T-helper 2 cell treated with Interferon-gamma antibody and Interleukin-4, amounts not matched to agents 100 ng/mL and 5 ng/mL, for 36 hours (primary cell): Measurements from ENCODE around the gene UTY. TPM values are rescaled to one million over a fixed set of nuclear protein-coding genes. Genes with fewer than 3 reads are reported as not detected.

ENCODE experiments used
- intact Hi-C: fragments of 100-400 bp; cut with micrococcal nuclease; formaldehyde crosslinking; loops from one replicate; pipeline ENCODE4 v1.15.1; 2023
- total RNA-seq: library from RNA; stranded (reverse); gene quantifications from 2 replicates; pipeline ENCODE4 v1.2.3, GENCODE V29; 2022

Gene UTY
- total RNA-seq, 1 donor from 2014 or later: 28.5 TPM

DNA sequence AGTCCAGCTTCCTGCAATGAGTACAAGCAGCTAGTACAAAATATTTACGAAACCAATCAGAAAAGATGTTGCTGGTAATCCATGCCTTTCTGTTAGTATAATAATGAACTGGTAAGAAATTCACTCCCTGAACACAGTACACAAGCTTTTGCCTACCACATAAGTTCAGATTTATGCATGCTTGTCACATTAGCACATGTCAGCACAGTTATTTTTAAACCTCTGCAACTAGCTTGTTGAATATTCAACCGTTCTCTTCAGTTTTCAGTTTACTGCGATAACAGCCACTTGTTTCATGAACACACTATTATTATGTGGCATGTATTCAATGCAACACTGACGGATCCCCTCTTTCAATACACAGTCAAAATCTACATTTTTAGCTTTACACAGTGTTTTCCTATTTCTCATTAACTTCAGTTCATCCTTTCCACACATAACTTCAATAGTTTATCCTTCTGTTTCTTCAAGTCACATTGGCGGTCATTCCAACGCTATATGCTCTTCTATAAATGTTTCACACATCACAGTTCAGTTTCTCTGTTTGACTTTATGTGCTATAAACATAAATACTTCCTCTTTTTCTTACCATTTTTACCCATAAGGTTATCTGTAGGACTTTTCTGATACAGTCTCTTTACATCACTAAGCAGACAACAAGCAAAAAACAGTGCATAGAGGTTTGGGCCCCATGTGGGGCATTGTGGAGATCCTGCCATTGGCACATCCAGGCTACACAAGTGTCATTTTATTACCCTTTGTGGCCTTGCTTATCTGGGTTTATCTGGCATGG lies 62.8 kb downstream of the UTY start:
- intact Hi-C loops: no loop called here

DNA sequence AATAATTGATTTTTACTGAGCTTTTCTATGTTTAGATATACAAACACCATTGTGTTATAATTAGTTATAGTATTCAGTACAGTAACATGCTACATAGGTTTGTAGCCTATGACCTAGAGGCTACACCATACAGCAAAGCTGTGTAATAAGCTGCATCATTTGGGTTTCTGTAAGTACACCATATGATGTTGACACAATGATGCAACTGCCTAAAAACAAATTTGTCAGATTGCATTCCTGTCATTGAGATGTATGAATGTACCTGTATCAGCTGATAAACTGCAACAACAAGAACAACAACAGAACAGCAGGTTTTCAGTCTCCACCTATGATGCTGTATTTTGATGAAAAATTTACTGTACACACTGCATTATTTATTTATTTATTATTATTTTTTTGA lies 64.3 kb downstream of the UTY start:
- intact Hi-C loops: no loop called here

DNA sequence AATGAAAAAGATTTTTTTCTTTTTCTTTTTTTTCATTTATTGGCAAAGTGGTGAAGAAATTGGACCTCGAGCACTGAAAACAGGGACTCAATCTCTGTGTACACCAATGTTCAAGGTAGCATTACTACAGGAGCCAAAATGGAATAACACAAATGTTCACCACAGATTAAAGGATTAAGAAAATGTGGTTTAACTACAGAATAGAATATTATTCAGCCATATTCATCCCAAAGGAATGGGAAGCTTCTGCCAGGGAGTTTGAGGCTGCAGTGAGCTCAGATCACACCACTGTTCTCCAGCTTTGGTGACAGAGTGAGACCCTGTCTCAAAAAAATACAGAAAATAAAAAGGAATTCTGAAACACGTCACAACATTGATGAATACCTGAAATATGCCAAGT lies 81.0 kb downstream of the UTY start:
- intact Hi-C loops: no loop called here

DNA sequence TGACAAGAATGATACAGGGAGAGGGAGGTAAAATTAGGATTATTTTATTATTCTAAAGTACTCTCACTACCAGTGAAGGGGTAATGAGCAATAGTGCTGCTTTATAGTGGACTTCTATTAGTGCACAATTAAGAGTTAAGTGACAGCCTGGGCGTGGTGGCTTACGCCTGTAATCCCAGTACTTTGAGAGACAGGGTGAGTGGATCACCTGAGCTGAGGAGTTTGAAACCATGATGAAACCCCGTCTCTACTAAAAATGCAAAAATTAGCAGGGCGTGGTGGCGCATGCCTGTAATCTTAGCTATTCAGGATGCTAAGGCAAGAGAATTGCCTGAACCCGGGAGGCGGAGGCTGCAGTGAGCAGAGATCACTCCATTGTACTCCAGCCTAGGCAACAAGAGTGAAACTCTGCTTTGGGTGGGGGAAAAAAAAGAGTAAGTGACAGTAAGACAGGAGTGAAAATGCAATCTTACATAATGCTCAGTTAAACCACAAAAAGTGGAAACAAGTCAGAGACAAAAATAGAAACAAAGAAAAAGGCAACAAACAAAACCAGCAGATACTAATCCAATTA lies 98.6 kb downstream of the UTY start:
- intact Hi-C loops: no loop called here

DNA sequence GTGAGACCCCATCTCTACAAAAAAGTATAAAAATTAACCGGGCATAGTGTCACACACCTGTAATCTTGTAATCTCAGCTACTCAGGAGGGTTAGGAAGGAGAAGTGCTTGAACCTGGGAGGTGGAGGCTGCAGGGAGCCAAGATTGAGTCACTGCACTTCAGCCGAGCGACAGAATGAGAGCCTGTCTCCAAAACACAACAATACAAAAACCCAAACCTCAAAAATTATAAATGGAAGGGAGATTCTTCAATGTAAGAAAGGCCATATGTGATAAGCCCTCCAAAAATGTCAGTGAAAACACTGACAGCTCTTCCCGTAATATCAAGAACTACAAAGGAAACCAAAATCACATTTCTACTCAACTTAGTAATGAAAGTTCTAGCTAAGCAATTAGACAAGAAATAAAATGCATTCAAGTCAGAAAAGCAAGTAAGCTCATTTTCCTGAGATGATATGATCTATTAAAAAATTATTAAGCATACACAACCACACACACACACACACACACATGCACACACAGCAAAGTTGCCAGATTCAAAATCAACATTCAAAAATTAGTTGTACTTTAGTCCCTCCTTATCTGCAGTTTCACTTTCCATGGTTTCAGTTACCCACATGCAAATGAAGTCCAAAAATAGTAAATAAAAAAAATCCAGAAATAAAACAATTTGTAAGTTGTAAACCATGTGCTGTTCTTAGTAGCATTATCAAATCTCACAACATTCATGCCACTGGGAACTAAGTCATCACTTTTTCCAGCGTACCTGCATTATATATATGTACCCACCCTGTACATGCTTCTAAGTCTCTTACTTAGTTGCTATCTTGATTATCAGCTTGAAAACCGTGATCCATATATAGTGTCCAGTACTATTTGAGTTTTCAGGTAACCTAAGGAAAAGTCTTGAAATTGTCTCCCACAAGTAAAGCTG lies 108.7 kb downstream of the UTY start:
- intact Hi-C loops: no loop called here

DNA sequence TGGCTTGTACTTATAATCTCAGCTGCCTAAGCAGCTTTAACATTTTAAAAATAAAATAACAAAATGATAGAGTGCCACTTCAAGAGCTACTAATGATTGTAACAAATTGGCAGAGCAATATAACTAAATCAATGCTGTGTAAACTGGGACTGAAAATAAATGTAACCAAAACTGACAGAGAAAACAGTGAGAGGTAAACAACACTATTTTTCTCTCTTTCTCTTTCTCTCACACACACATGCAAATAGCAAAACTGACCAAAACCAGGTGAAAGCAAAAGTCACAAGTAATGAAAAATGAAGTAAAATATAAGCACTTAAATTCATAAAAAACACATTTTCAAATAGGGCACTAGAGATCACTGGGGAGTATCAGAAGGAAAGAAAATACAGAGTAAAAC lies 109.6 kb downstream of the UTY start:
- intact Hi-C loops: no loop called here

DNA sequence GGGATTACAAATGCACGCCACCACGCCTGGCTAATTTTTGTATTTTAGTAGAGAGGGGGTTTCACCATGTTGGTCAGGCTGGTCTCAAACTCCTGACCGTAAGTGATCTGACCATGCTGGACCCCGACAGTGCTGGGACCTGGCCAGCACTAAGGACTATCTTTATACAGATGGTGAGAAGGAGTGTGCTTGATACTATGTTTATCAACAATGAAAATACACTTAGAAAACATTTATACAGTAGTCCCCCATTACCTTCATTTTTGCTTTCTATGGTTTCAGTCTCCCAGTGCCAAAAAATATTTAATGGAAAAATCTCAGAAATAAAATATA lies 111.4 kb downstream of the UTY start:
- intact Hi-C loops: no loop called here

DNA sequence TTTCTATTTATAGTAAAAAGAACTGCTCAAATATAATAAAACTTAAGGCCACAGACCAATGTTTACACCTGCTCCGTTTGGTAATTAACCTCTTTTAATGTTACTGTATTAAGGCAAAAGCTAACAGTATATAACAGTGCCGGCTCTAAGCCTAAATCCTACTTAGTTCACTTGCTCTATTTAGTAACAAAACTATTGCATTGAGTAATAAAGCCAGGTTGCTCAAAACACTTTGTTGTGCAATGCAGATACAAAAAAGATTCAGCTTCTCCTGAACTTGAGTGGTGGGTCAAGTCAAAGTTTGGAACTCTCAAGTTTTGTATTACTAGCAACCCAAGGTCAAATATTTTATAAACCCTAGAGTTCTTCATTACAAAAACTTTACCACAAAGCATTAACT lies 116.2 kb downstream of the UTY start:
- intact Hi-C loops: no loop called here

DNA sequence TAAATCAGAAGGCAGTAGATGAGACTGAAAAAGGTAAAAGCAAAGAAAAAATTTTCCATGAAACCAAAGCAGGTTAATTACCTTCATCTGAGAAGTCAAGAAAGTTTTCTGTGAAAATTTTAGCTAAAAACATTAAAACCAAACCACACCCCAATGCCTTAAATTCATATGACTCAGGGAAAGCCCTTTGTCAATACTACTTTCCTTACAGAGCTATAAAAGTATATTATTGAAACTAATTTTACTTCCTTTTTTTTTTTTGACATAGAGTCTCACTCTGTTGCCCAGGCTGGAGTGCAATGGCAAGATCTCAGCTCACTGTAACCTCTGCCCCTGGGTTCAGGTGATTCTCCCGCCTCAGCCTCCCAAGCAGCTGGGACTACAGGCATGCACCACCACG lies 117.2 kb downstream of the UTY start:
- intact Hi-C loops: no loop called here

DNA sequence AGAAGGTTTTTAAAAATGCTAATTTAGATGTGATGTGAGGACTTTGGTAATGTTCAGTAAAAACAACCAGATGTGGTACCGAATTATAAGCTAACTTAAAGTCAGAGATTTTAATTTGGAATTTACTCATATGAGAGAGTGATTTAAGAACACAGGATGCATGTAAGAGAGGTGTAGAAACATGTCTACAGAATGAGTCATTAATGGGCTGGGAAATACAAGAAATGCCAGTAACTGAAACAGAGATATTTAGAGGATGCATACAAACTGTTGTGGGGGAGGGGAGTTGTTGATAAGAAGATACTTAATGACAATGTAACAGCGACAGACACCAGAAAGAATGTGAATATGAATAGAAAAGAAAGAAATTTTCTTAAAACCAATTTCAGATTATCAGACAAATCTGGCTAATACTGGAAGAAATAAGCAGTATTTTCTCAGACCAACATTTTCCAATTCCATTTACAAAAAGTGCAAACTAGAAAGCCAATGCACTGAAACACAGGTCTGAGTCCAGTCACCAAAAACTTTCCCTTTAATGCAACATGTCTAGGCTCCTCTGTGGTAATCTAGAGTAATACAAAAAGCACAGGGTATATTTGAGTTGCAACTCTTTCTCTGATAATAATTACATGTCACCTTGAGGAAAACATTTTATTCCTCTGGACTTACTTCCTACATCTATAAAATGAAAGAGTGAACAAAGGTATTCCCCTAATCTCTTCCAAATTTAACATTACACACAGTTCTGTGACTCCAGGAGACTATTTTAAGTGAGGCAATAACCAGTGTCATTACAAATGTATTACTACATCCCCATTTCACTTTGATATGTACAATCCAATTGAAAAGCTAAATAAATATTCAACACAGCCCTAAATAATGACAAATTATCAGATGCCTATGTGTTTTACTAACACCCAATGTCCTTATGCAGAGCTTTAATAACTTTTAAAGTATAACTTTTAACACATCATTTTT lies 117.9 kb downstream of the UTY start:
- intact Hi-C loops: no loop called here

DNA sequence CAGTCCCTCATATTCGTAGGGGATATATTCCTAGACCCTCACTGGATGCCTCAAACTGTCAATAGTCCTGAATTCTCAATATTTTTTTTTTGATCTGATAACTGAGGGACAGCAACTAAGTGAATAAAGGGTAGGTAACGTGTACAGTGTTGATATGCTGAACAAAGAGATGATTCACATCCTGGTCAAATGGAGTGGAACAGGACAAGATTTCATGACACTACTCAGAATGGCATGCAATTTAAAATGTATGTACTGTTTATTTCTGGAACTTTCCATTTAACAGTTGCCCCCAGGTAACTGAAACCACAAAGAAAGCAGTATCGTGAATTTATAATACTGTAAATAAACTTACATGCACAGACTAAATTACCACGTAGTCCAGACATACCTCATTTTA lies 128.4 kb downstream of the UTY start:
- intact Hi-C loops: no loop called here

DNA sequence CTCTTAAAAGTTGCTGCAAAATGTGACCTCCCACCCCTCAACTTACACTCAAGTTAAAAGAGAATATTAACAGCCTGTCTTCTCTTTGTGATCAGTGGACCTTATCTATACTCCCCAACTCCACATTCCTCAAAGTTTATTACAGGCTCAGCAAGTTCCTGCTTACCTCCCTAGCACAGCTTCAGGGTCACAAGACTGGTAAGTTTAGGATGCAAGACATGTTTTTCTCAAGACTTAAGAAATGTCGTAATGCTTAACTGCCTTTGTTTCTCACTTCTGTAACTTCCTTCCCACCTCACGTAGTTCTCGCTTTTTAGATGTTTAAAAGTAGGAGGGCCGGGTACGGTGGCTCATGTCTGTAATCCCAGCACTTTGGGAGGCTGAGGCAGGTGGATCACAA lies 132.7 kb downstream of the UTY start:
- intact Hi-C loops: loop anchor here (10.0 kb wide), 2 partner anchors 442 to 682 kb away; partner anchors contain the start of gene DDX3Y

DNA sequence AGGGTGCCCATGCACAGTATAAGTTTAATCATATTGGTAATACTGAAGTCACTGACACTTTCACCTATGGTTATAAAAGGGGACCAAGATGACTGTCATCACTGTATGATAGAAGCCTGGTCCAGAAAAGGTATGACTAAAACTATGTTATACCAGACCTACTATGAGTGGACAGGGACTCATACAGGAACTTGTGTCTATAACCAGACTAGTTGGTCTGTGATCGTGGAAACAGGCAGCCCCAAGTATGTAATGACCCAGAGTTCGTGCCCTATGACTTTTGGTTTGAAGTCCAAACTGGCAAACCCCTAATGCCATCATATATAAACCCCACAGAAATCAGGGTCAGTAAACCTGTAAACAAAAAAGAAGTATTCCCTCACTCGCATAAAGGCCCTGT lies 134.3 kb downstream of the UTY start:
- intact Hi-C loops: loop anchor here (10.0 kb wide), 2 partner anchors 441 to 681 kb away; partner anchors contain the start of gene DDX3Y

DNA sequence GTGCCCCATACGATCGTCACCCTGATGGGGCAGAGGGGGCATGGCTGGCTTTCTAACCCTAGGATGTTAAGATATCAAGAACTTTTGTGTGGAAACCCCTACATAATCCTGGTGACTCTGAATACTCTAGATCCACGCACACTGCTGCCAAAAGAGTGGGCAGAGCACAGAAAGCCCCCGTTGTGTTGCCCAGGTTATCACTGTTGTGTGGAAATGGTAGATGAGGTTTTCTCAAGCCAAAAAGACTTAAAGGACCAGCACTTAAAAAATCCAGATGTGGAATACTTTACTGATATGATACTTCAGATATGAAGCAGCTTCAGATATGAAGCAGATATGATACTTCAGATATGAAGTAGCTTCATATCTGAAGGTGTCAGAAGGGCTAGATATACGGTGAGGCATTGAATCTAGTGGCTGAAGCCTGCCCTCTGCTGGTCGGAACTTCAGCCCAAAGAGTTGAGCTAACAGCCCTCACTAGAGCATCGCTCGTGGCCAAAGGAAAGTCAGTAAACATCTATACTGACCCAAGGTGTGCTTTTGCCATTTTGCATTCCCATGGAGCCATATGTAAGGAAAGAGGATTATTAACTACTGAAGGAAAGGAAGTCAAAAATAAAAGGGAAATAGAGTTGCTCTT lies 136.4 kb downstream of the UTY start:
- intact Hi-C loops: loop anchor here (10.0 kb wide), 2 partner anchors 439 to 679 kb away; partner anchors contain the start of gene DDX3Y

DNA sequence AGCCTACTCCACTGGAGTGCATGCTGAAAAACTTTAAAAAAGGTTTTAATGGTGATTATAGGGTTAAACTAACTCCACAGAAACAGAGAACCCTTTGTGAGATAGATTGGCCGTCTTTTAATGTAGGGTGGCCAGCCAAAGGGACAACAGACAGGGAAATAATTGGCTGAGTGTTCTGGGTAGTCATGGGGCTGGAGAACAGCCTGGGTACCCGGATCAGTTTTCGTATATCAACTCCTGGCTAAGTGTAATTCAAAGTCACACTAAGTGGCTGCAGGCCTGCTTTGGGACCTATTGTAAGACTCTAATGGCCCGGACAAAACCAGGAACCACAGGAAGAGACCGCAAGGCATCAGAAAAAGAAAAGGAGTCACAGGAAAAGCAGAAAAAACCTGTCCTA lies 139.9 kb downstream of the UTY start:
- intact Hi-C loops: loop anchor here (10.0 kb wide), 2 partner anchors 435 to 675 kb away; partner anchors contain the start of gene DDX3Y

DNA sequence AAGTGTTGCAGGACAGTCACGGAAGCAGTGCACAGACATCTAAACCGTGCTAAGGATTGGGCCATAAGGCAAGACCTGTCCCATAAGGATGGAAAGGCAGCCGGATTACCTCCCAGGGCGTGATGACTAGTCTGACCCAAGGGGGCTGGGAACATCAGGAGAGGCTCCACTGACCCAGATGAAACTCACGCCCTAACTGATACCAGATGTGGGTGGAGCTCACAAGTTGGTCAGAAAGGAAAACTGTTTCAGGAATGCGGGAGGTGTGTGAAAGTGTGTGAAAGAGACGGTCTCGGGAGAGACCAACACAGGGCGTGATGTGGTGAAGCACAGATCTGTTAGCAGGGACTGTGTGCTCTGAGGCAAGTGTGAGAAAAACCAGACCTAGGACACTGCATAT lies 140.5 kb downstream of the UTY start:
- intact Hi-C loops: no loop called here

DNA sequence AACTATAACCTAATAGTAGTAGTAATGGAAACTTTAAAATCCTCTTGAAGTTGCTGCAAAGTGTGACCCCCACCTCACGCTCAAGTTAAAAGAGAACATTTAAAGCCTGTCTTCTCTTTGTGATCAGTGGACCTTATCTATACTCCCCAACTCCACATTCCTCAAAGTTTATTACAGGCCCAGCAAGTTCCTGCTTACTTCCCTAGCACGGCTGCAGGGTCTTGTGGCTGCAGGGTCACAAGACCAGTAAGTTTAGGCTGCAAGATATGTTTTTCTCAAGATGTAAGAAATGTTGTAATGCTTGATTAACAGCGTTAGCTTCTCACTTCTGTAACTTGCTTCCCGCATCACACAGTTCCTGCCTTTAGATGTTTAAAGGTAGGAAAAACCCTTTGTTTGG lies 141.1 kb downstream of the UTY start:
- intact Hi-C loops: no loop called here

DNA sequence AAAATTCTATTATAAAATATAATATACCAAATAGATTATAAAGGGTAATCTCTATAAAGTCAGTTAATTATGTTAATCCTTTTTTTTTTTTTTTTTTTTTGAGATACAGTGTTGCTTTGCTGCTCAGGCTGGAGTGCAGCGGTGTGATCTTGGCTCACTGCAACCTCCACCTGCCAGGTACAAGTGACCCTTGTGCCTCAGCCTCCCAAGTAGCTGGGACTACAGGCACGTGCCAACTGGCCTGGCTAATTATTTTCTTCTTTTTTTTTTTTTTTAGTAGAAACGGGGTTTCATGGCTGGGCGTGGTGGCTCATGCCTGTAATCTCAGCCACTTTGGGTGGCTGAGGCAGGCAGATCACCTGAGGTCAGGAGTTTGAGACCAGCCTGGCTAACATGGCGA lies 141.9 kb downstream of the UTY start:
- intact Hi-C loops: no loop called here

DNA sequence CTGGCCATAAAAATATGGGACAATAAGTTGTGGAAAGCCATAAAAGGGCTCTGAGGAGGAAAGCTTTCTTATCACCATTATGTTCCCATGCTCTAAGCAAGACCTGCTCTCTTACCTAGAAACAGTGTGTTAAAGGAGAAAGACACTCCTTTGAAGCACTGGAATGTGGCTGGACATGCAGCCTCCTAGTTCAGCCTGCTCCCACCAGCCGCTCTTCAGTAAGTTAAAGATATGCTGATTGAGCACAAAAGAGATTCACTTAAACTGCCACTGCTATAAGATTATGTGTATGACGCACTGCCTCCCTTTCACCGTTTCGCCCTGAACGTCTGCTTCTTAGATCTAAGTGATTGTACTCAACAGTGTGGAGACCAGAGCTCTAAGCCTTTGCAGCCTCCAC lies 146.0 kb downstream of the UTY start:
- intact Hi-C loops: no loop called here

DNA sequence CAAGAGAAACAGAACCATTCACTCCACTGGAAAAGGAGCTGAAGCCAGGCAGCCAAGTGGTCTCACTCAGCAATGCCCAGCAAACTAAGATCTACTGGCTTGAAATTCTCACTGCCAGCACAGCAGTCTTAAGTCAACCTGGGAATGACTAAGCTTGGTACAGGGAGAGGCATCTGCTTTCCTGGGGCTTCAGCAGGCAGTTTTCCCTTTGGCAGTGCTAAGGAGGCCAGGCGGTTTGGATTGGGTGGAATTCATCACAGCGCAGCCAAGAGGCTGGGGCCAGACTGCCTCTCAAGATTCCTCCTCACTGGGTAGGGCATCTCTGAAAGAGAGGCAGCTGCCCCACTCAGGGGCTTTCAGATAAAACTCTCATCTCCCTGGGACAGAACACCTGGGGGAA lies 149.2 kb downstream of the UTY start:
- intact Hi-C loops: no loop called here
